Neuronal stem cell (in vitro differentiated cells): ENCODE results near the gene RPL34.

Experiments used
- DNase-seq: peaks from one replicate; pipeline ENCODE4 v3.0.0-alpha.2; 2013; ENCODE audit warnings: low spot score
- H2AFZ ChIP-seq: one replicate; pipeline ENCODE4 v1.6.1; 2013; ENCODE audit warnings: mild to moderate bottlenecking, low read length, inconsistent platforms
- H2AK5ac ChIP-seq: 2 replicates; pipeline ENCODE4 v1.6.1; 2013; ENCODE audit warnings: low read depth, mild to moderate bottlenecking, inconsistent platforms, low read length, moderate library complexity, mixed read lengths
- H2BK120ac ChIP-seq: 2 replicates; pipeline ENCODE4 v1.6.1; 2013; ENCODE audit warnings: low read depth, mild to moderate bottlenecking, inconsistent platforms, low read length, moderate library complexity, mixed read lengths
- H2BK12ac ChIP-seq: one replicate; pipeline ENCODE4 v1.6.1; 2013; ENCODE audit warnings: low read length, inconsistent platforms
- H2BK15ac ChIP-seq: 2 replicates; pipeline ENCODE4 v1.6.1; 2013; ENCODE audit warnings: mild to moderate bottlenecking, low read length, inconsistent platforms, mixed read lengths
- H2BK5ac ChIP-seq: one replicate; pipeline ENCODE4 v1.6.1; 2013; ENCODE audit warnings: inconsistent platforms, mild to moderate bottlenecking, low read length, moderate library complexity
- H3K14ac ChIP-seq: one replicate; pipeline ENCODE4 v1.6.1; 2013; ENCODE audit warnings: low read length, inconsistent platforms
- H3K18ac ChIP-seq: 2 replicates; pipeline ENCODE4 v1.6.1; 2013; ENCODE audit warnings: low read length, inconsistent platforms
- H3K23ac ChIP-seq: 2 replicates; pipeline ENCODE4 v1.6.1; 2013; ENCODE audit warnings: low read depth, mild to moderate bottlenecking, mixed read lengths, low read length, inconsistent platforms; ENCODE audit not compliant: poor library complexity
- H3K27ac ChIP-seq: replicated peaks from 3 replicates; pipeline ENCODE4 v1.5.1; 2013; ENCODE audit warnings: low read length, inconsistent platforms
- H3K27me3 ChIP-seq, 3 experiments: 2 replicates each; pipeline ENCODE4 v1.6.1; 2013; ENCODE audit warnings: low read length in 3 of 3, mild to moderate bottlenecking in 2 of 3, inconsistent platforms in 1 of 3, low read depth in 1 of 3, mixed read lengths in 1 of 3, moderate library complexity in 1 of 3; ENCODE audit not compliant: control insufficient read depth in 3 of 3, insufficient read depth in 3 of 3
- H3K36me3 ChIP-seq, 2 donors: replicated peaks in 1 of 2; 2 replicates each; pipeline ENCODE4 v1.6.1; 2013; ENCODE audit warnings: low read length in 2 of 2; ENCODE audit not compliant: control insufficient read depth in 2 of 2, insufficient read depth in 2 of 2
- H3K4ac ChIP-seq: 2 replicates; pipeline ENCODE4 v1.6.1; 2013; ENCODE audit warnings: inconsistent platforms, mild to moderate bottlenecking, low read length, moderate library complexity
- H3K4me1 ChIP-seq, 2 donors: 1 replicate in 1 of 2; 2 replicates in 1 of 2; pipeline ENCODE4 v1.6.1; 2013; ENCODE audit warnings: low read length in 2 of 2, low read depth in 1 of 2; ENCODE audit not compliant: control insufficient read depth in 2 of 2, insufficient read depth in 1 of 2
- H3K4me2 ChIP-seq: one replicate; pipeline ENCODE4 v1.6.1; 2013; ENCODE audit warnings: mild to moderate bottlenecking, low read length, inconsistent platforms; ENCODE audit not compliant: insufficient read depth, poor library complexity, severe bottlenecking
- H3K4me3 ChIP-seq, 2 donors: 2 replicates each; pipeline ENCODE4 v1.5.1; 2013; ENCODE audit warnings: low read length in 2 of 2, mild to moderate bottlenecking in 2 of 2, inconsistent platforms in 1 of 2, moderate library complexity in 1 of 2
- H3K79me1 ChIP-seq: one replicate; pipeline ENCODE4 v1.6.1; 2013; ENCODE audit warnings: low read depth, mild to moderate bottlenecking, inconsistent platforms, low read length, moderate library complexity
- H3K9ac ChIP-seq: one replicate; pipeline ENCODE4 v1.6.1; 2013; ENCODE audit warnings: mild to moderate bottlenecking, low read depth, low read length, inconsistent platforms; ENCODE audit not compliant: poor library complexity
- H3K9me3 ChIP-seq, 2 donors: replicated peaks in 1 of 2; 2 replicates each; pipeline versions ENCODE3 to v1.6.1; 2013; ENCODE audit warnings: low read length in 2 of 2, mild to moderate bottlenecking in 2 of 2, inconsistent platforms in 1 of 2, low read depth in 1 of 2, mixed read lengths in 1 of 2, moderate library complexity in 1 of 2; ENCODE audit not compliant: control insufficient read depth in 2 of 2, insufficient read depth in 1 of 2
- H4K8ac ChIP-seq: one replicate; pipeline ENCODE4 v1.6.1; 2013; ENCODE audit warnings: low read depth, mild to moderate bottlenecking, inconsistent platforms, low read length, moderate library complexity
- H4K91ac ChIP-seq: one replicate; pipeline ENCODE4 v1.6.1; 2013; ENCODE audit warnings: low read length, low read depth, mild to moderate bottlenecking, inconsistent platforms; ENCODE audit not compliant: poor library complexity
- WGBS, 2 donors: extraction: QIAGEN DNeasy Blood & Tissue Kit; methylation state at CpG; one replicate each; pipeline ENCODE4 v1.1.7; 2013; ENCODE audit warnings: missing lambda C conversion rate in 2 of 2, mixed read lengths in 1 of 2; ENCODE audit not compliant: insufficient read length in 2 of 2, insufficient replicate concordance in 1 of 2; ENCODE audit errors: extremely low coverage in 2 of 2; 5-methylcytosine and 5-hydroxymethylcytosine counted together

The RPL34 gene

DNA sequence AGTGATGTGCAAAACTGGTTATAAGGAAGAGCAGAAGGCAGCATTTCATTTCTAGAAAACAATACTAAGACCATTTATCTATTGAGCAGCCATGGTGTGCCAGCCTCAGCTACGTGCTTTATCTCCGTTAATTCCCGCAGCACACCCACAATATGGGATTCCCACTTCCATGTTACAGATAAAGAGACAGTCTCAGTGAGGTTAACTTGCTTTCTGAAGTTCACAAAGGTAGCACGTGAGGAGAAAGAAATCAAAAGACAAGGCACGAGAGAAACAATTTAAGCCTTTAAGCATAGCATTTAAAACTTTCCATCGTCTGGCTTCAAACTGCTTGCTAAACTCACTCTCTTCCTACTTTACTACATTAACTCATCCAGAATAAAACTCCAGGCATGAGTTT lies 8.0 kb upstream of the RPL34 start:
- Histone ChIP-seq H2AK5ac (no peak overlapping the region), H3K4ac (no peak overlapping the region), H2BK15ac (no peak overlapping the region), H3K9me3 (no peaks in the 10 kb centered on the region), H3K14ac (no peak overlapping the region), H3K4me3 (no peak overlapping the region), H4K8ac (no peak overlapping the region), H3K36me3 (no peaks in the 10 kb centered on the region), H3K9ac (no peak overlapping the region), H2BK5ac (no peak overlapping the region), H4K91ac (no peak overlapping the region), H3K27me3 (no peaks in the 10 kb centered on the region), H3K23ac (no peak overlapping the region), H2BK12ac (no peak overlapping the region), H3K4me1 (peaks cover 0 to 2% of the 10 kb centered on the region in 2 donors), H2AFZ (no peak overlapping the region), H2BK120ac (no peak overlapping the region), H3K18ac (no peak overlapping the region), H3K4me2 (no peak overlapping the region), H3K79me1 (no peaks in the 10 kb centered on the region), H3K27ac (no peak overlapping the region)
- DNase-seq, result no peak
- no CpG with 5 or more reads among the region's 6 CpGs for WGBS, 2 donors

DNA sequence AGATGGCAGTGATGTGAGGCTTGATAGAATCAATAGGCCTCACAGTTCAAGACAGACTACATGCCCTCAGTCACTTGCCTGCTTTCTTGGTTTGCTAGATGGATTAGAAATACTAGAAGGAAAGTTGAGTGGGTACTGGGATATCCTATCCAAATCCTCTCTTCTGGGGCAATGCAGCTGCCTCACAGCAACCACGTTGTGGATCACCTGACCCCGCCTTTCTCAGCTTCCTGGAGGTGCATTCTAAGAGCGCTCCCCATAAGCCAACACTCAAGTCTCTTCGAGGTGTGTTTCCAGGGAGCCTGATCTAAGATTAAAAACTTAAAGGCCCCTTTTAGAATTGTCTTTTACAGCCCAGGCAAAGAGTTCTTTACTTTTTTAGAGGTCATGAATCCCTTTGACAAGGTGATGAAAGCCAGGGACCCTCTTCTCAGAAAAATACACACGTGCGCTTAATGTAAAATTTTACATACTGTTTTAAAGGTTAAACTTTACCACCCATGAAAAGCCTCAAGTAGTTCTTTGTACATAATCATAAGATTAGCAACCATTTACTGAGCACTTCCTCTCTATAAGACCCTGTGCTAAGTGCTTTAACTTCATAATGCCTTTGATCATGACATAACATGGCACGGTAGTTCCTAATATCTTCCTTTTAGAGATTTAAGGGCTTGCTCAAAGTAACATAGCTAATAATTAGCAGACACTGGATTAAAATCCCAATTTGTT lies 840 bp upstream of the RPL34 start:
- Histone ChIP-seq H3K9me3 (no peaks in the 10 kb centered on the region), H2AFZ (peak overlapping the region; percentile 81), H3K27me3 (no peaks in the 10 kb centered on the region), H2AK5ac (no peak overlapping the region), H4K8ac (no peak overlapping the region), H3K36me3 (peaks cover 21 to 34% of the 10 kb centered on the region in 2 donors), H3K14ac (no peak overlapping the region), H3K18ac (no peak overlapping the region), H3K4me2 (no peak overlapping the region), H2BK120ac (no peak overlapping the region), H3K9ac (no peak overlapping the region), H4K91ac (no peak overlapping the region), H3K4ac (no peak overlapping the region), H2BK12ac (no peak overlapping the region), H2BK5ac (no peak overlapping the region), H3K27ac (no peak overlapping the region), H2BK15ac (no peak overlapping the region), H3K79me1 (peaks cover 4% of the 10 kb centered on the region), H3K4me1 (peaks cover 4% of the 10 kb centered on the region in 2 donors), H3K4me3 (peak overlapping the region in 1 of 2 donors; percentile 71), H3K23ac (no peak overlapping the region)
- no peak for DNase-seq
- WGBS, 2 donors, result no CpG with 5 or more reads among the region's 7 CpGs

DNA sequence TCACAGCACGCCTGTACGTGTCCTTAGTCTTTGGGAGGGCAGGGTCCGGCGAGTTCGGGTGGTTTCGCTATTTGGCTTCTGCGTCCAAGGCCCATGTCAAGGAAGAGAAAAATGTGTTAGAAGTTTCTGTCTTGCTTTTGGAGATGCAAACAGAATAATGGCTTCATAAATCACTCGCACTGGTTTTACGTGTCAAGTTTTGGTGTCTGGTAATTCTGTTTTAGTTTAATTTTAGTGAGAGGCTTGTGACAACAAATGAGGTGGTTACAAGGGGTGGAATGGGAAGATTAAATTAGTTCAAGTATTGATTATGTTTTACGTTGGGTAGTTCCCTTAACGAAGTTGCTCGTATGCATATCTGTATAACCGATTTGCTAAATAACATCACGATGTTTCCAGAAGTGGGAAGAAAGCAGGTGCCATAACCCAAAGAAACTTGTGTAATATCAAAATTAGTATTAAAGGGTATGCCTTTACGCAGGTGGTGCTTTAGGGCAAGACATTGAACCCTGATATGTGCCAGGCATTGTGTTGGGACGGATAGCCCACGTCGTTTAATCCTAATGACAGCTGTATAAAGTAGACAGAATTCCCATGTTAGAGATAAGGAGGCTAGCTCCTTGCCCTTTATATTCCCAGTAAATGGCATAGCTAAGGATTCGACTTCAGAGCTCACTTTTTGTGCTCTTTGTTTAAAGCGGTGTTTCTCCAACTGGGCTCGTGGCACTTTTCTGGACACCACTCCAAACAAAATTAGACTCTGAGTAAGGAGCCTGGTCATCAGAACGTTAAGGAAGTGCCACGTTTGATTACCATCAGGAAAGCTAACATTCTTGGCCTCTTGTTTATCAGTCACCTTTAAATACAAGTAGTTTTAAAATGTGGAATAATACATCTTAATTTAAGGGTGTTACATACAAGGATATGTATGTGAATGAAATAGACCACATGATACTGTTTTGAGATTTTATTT lies 843 bp downstream of the RPL34 start:
- Histone ChIP-seq H2AFZ (peak overlapping the region; percentile 77), H3K4me1 (peaks cover 4% of the 10 kb centered on the region in 2 donors), H3K36me3 (peaks cover 28 to 51% of the 10 kb centered on the region in 2 donors), H3K23ac (no peak overlapping the region), H3K79me1 (peaks cover 4% of the 10 kb centered on the region), H3K27me3 (no peaks in the 10 kb centered on the region), H2BK5ac (no peak overlapping the region), H4K91ac (no peak overlapping the region), H3K14ac (no peak overlapping the region), H3K4me3 (peak overlapping the region; percentile 71 to 93), H3K9ac (peak overlapping the region; percentile 56), H3K4ac (no peak overlapping the region), H4K8ac (no peak overlapping the region), H3K9me3 (no peaks in the 10 kb centered on the region), H3K4me2 (peak overlapping the region; percentile 45), H2BK15ac (no peak overlapping the region), H2AK5ac (no peak overlapping the region), H3K18ac (no peak overlapping the region), H3K27ac (no peak overlapping the region), H2BK120ac (no peak overlapping the region), H2BK12ac (no peak overlapping the region)
- DNase-seq, result no peak
- no CpG with 5 or more reads among the region's 23 CpGs for WGBS, 2 donors

DNA sequence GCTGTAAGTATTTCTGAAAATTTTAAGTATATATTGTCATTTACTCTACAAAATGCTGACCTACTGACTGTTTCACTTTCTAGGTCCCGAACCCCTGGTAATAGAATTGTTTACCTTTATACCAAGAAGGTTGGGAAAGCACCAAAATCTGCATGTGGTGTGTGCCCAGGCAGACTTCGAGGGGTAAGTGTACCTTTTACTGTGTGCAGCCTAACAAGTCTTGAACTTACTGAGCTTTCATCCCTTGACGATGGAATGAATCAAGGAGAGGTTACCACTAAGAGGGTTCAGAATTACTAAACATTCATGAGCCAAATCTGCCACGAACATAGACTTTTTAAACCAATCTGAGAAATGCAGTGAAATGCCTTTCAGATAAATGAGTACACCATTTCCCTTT lies 1.6 kb downstream of the RPL34 start:
- H3K9me3 ChIP-seq, result no peaks in the 10 kb centered on the region
- no peak overlapping the region for H3K14ac ChIP-seq
- H3K79me1 ChIP-seq, result peaks cover 4% of the 10 kb centered on the region
- no peak overlapping the region for H3K9ac ChIP-seq
- H3K18ac ChIP-seq, result no peak overlapping the region
- WGBS, 2 donors, result no CpG with 5 or more reads among the region's 4 CpGs
- no peak overlapping the region for H3K23ac ChIP-seq
- H3K4me3 ChIP-seq, result peak overlapping the region in 1 of 2 donors; percentile 22
- H2BK12ac ChIP-seq, result no peak overlapping the region
- H3K4ac ChIP-seq, result no peak overlapping the region
- peaks cover 34 to 59% of the 10 kb centered on the region in 2 donors for H3K36me3 ChIP-seq
- H2BK120ac ChIP-seq, result no peak overlapping the region
- no peak overlapping the region for H2BK5ac ChIP-seq
- H4K91ac ChIP-seq, result no peak overlapping the region
- H3K27ac ChIP-seq, result no peak overlapping the region
- H2AK5ac ChIP-seq, result no peak overlapping the region
- no peaks in the 10 kb centered on the region for H3K27me3 ChIP-seq
- no peak overlapping the region for H4K8ac ChIP-seq
- H2AFZ ChIP-seq, result no peak overlapping the region
- H2BK15ac ChIP-seq, result no peak overlapping the region
- no peak for DNase-seq
- H3K4me1 ChIP-seq, result peaks cover 4% of the 10 kb centered on the region in 2 donors
- no peak overlapping the region for H3K4me2 ChIP-seq
